Lung (tissue), 12 donors: ENCODE results near the gene RUSF1. TPM values are rescaled to one million over a fixed set of nuclear protein-coding genes. Genes with fewer than 3 reads are reported as not detected.

Source experiments
- ATAC-seq: fragments of 200-7000 bp; cut with Tn5 transposase; one replicate; pipeline ENCODE4 v1.9.1; 2020; ENCODE audit warnings: moderate number of reproducible peaks; ENCODE audit not compliant: insufficient read depth, low FRiP score
- DNase-seq, 3 donors: peaks; one replicate each; pipeline ENCODE4 v3.0.0-alpha.2; 2013 to 2017
- H3K27ac ChIP-seq, 2 donors: one replicate each; pipeline ENCODE4 v1.5.1; 2013; ENCODE audit warnings: mild to moderate bottlenecking in 2 of 2, moderate library complexity in 2 of 2, control low read depth in 1 of 2, inconsistent platforms in 1 of 2, low read depth in 1 of 2, low read length in 1 of 2
- H3K27me3 ChIP-seq, 3 donors: one replicate each; pipeline ENCODE4 v1.5.1; 2013; ENCODE audit warnings: low read length in 2 of 3; ENCODE audit not compliant: control insufficient read depth in 3 of 3, insufficient read depth in 3 of 3
- H3K36me3 ChIP-seq, 4 donors: one replicate each; pipeline ENCODE4 v1.5.1; 2013; ENCODE audit warnings: low read length in 4 of 4, mild to moderate bottlenecking in 1 of 4, moderate library complexity in 1 of 4; ENCODE audit not compliant: control insufficient read depth in 4 of 4, insufficient read depth in 4 of 4
- H3K4me1 ChIP-seq, 5 donors: one replicate each; pipeline ENCODE4 v1.5.1; 2013; ENCODE audit warnings: low read length in 5 of 5, mild to moderate bottlenecking in 2 of 5, moderate library complexity in 1 of 5; ENCODE audit not compliant: control insufficient read depth in 5 of 5, insufficient read depth in 5 of 5
- H3K4me3 ChIP-seq: one replicate; pipeline ENCODE4 v1.5.1; 2013; ENCODE audit warnings: mild to moderate bottlenecking, control low read depth, moderate library complexity
- H3K9ac ChIP-seq, 2 donors: one replicate each; pipeline ENCODE4 v1.5.1; 2013; ENCODE audit warnings: low read length in 2 of 2, control low read depth in 1 of 2; ENCODE audit not compliant: insufficient read depth in 1 of 2
- H3K9me3 ChIP-seq, 4 donors: one replicate each; pipeline ENCODE4 v1.5.1; 2013; ENCODE audit warnings: low read length in 3 of 4, mild to moderate bottlenecking in 1 of 4, moderate library complexity in 1 of 4; ENCODE audit not compliant: control insufficient read depth in 4 of 4, insufficient read depth in 3 of 4
- WGBS, 2 donors: extraction: QIAGEN DNeasy Blood & Tissue Kit; methylation state at CpG; one replicate each; pipeline ENCODE4 v1.1.7; 2013; 5-methylcytosine and 5-hydroxymethylcytosine counted together
- polyA plus RNA-seq, 2 donors: library from polyadenylated mRNA; stranded (reverse); fragments of 200-250 nt; gene quantifications; one replicate each; pipeline ENCODE4 v1.2.1, GENCODE V29; 2013
- total RNA-seq, 2 donors: library from RNA; depleted of rRNA in 1 of 2; stranded (reverse); fragments of >200 nt in 1 of 2; gene quantifications; one replicate each; pipeline ENCODE4 v1.2.1, GENCODE V29; 2014 to 2021
- TF ChIP-seq, protein P1 (sequence below): IDR thresholded peaks from 2 replicates; pipeline ENCODE4 v1.5.1; 2012; ENCODE audit warnings: mild to moderate bottlenecking; ENCODE audit errors: control extremely low read depth, extremely low read depth
- donor health status: control.
- donor health status: control.
- donor health status: Bipolar disorder and iron deficiency.
- donor health status: healthy.
- donor health status: DM: yes; HTN: yes; CAD: no.

RUSF1 gene
- total and polyA plus RNA-seq, 4 donors, result 56.1 to 82.7 (median 73.1) TPM

- Histone ChIP-seq H3K36me3 (peaks cover 20 to 59% (median 54%) of the 10 kb centered on the region in 4 donors), H3K9ac (no peak overlapping the region), H3K9me3 (peaks cover 0 to 2% (median 0%) of the 10 kb centered on the region in 4 donors), H3K4me1 (peaks cover 0 to 13% (median 4%) of the 10 kb centered on the region in 5 donors), H3K27ac (peak overlapping the region in 1 of 2 donors; percentile 16), H3K4me3 (no peak overlapping the region), H3K27me3 (no peaks in the 10 kb centered on the region)
- DNase-seq, result no peak
- WGBS, 2 donors, result 76 to 87% methylated on average over 10 of the region's 10 CpGs
- TF ChIP-seq, protein P1, sequence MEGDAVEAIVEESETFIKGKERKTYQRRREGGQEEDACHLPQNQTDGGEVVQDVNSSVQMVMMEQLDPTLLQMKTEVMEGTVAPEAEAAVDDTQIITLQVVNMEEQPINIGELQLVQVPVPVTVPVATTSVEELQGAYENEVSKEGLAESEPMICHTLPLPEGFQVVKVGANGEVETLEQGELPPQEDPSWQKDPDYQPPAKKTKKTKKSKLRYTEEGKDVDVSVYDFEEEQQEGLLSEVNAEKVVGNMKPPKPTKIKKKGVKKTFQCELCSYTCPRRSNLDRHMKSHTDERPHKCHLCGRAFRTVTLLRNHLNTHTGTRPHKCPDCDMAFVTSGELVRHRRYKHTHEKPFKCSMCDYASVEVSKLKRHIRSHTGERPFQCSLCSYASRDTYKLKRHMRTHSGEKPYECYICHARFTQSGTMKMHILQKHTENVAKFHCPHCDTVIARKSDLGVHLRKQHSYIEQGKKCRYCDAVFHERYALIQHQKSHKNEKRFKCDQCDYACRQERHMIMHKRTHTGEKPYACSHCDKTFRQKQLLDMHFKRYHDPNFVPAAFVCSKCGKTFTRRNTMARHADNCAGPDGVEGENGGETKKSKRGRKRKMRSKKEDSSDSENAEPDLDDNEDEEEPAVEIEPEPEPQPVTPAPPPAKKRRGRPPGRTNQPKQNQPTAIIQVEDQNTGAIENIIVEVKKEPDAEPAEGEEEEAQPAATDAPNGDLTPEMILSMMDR, result no peak
- ATAC-seq, result peak; percentile 29
Observed at GRCh38 chr16:31496670-31497069, 11.5 kb downstream of the RUSF1 start.

GRCh38 chr16:31493506-31494125 is 14.6 kb downstream of the RUSF1 start:
- peaks cover 22 to 56% (median 48%) of the 10 kb centered on the region in 4 donors for H3K36me3 ChIP-seq
- H3K9ac ChIP-seq, result no peak overlapping the region
- WGBS, 2 donors, result 95% methylated on average over 18 of the region's 18 CpGs
- DNase-seq (no peak), ATAC-seq (no peak)
- peaks cover 0 to 2% (median 0%) of the 10 kb centered on the region in 4 donors for H3K9me3 ChIP-seq
- H3K4me1 ChIP-seq, result peaks cover 0 to 11% (median 0%) of the 10 kb centered on the region in 5 donors
- H3K4me3 ChIP-seq, result no peak overlapping the region
- TF ChIP-seq, protein P1, result no peak
- H3K27ac ChIP-seq, result no peak overlapping the region
- no peaks in the 10 kb centered on the region for H3K27me3 ChIP-seq

DNA sequence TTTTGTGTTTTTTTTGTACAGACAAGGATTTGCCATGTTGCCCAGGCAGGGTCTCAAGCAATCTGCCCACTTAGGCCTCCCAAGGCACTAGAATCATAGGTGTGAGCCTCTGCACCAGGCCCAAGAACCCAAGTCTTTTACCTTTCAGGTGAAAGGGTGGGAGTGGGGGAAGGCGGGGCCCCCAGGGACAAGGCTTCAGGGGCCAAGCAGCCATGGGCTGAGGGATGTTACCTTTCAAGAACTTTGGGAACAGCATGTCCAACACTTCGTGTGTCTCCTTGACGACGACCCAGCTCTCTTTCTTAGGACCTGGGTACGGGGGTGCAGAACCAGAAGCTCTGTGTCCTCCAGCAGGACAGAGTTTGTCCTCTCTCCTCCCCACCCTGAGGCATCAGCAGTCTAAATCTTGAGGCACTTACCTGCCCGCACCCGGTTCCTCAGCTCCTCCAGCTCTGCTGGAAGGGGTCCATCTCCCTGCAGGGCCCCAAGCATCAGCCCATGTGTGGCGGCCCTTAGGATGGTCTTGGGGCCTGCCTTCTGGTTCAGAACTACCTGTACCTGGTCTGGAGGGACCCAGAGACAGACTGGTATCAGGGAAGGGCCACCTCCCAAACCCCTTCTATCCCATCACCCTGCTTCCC is 16.3 kb downstream of the RUSF1 start:
- DNase-seq (no peak), ATAC-seq (no peak)
- no peak overlapping the region for H3K4me3 ChIP-seq
- H3K27me3 ChIP-seq, result no peaks in the 10 kb centered on the region
- H3K9me3 ChIP-seq, result no peaks in the 10 kb centered on the region
- H3K36me3 ChIP-seq, result peaks cover 22 to 42% (median 33%) of the 10 kb centered on the region in 4 donors
- TF ChIP-seq, protein P1, result no peak
- H3K27ac ChIP-seq, result no peak overlapping the region
- peaks cover 0 to 19% (median 0%) of the 10 kb centered on the region in 5 donors for H3K4me1 ChIP-seq
- 95 to 98% methylated on average over 8 of the region's 8 CpGs for WGBS, 2 donors
- no peak overlapping the region for H3K9ac ChIP-seq
